ENCODE data around the gene MRPS7. TPM values are rescaled to one million over a fixed set of nuclear protein-coding genes. Genes with fewer than 3 reads are reported as not detected.

The MRPS7 gene
- polyA plus RNA-seq, 1 donor, result 73.9 TPM

- no peak for DNase-seq
Observed at GRCh38 chr17:75307957-75308731, 46.5 kb downstream of the MRPS7 start.

- no peak for DNase-seq
Observed at GRCh38 chr17:75308732-75309629, 47.3 kb downstream of the MRPS7 start.

DNA sequence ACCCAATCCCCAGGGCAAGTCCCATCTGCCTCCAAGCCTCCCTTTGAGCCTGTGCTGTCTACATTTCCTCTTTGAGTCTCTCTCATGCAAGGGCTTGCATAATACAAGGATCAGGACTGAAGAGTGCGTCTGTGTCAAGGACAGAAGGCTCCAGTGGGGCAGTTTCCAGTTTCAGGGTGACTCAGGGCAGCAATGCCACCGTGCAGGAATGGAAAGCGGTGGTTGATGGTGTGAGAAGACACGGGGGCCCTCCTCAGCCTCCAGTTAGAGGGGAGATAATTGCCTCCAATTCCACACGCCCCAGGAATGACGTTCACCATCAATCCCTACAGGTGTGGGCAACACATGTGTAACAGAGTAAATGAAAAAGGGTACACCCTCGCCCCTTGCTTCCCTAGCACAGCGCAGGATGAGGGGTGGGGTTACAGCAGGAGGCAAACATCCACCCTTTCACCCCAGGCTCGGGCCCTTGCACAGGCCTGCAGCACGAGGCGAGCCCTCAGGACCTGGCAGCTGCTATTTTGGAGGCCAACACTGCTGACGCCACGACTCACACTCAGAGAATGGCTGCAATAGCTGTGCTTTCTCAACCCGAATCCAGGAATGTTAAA is 52.4 kb downstream of the MRPS7 start:
- DNase-seq, result no peak

- no peak for DNase-seq
Observed at GRCh38 chr17:75315541-75316243, 54.0 kb downstream of the MRPS7 start.

Other genes starting within 250 kb of the MRPS7 start
- gene MRPL58, start 249.2 kb upstream of the MRPS7 start, polyA plus RNA-seq (ENCODE audit: insufficient read length), result 28.0 TPM
- gene ATP5PD, start 214.9 kb upstream of the MRPS7 start, polyA plus RNA-seq (ENCODE audit: insufficient read length), result 325 TPM
- gene KCTD2, start 214.7 kb upstream of the MRPS7 start, polyA plus RNA-seq (ENCODE audit: insufficient read length), result 30.4 TPM
- 29.5 TPM for gene SLC16A5, start 173.9 kb upstream of the MRPS7 start, polyA plus RNA-seq (ENCODE audit: insufficient read length)
- 14.0 TPM for gene ARMC7, start 151.9 kb upstream of the MRPS7 start, polyA plus RNA-seq (ENCODE audit: insufficient read length)
- gene NT5C, start 130.1 kb upstream of the MRPS7 start, polyA plus RNA-seq (ENCODE audit: insufficient read length), result 40.0 TPM
- gene JPT1, start 107.4 kb upstream of the MRPS7 start, polyA plus RNA-seq (ENCODE audit: insufficient read length), result 86.1 TPM
- gene SUMO2, start 78.9 kb upstream of the MRPS7 start, polyA plus RNA-seq (ENCODE audit: insufficient read length), result 705 TPM
- gene NUP85, start 56.2 kb upstream of the MRPS7 start, polyA plus RNA-seq (ENCODE audit: insufficient read length), result 84.0 TPM
- gene GGA3, start 273 bp upstream of the MRPS7 start, polyA plus RNA-seq (ENCODE audit: insufficient read length), result 49.1 TPM
- gene MIF4GD, start 9.4 kb downstream of the MRPS7 start, polyA plus RNA-seq (ENCODE audit: insufficient read length), result 19.2 TPM
- gene SLC25A19, start 27.6 kb downstream of the MRPS7 start, polyA plus RNA-seq (ENCODE audit: insufficient read length), result 7.2 TPM
- gene GRB2, start 143.8 kb downstream of the MRPS7 start, polyA plus RNA-seq (ENCODE audit: insufficient read length), result 100 TPM
- 97.0 TPM for gene TMEM94, start 194.8 kb downstream of the MRPS7 start, polyA plus RNA-seq (ENCODE audit: insufficient read length)